ENCODE results near the gene FCHSD2.
"Not testable (repeated sequence)": the region's sequence is repeated elsewhere in the genome, so short reads cannot be mapped to it uniquely, and the experiment has no call there.

FCHSD2 gene

GRCh38 chr11:72981971-72982685, 160.0 kb downstream of the FCHSD2 start:
- TF ChIP-seq EZH2 (IDR thresholded peaks at IDR 0.05; ENCODE audit: borderline replicate concordance, low read depth, low read length, severe bottlenecking) (no peak), CTCF (IDR thresholded peaks at IDR 0.05; ENCODE audit: borderline replicate concordance, extremely low read depth, low read length, poor library complexity, severe bottlenecking) (no peak)
- Histone ChIP-seq H3K4me1 (ENCODE audit: insufficient read depth, low read length) (no peaks in the 10 kb centered on the region), H3K27ac (ENCODE audit: low read length) (no peak overlapping the region), H3K79me2 (ENCODE audit: insufficient read depth, low read length) (no peaks in the 10 kb centered on the region), H3K9me3 (ENCODE audit: insufficient read depth, low read length, severe bottlenecking) (no peaks in the 10 kb centered on the region), H3K9ac (ENCODE audit: low read depth, low read length) (no peak overlapping the region), H3K4me2 (ENCODE audit: insufficient read depth, low read length) (no peak overlapping the region), H3K27me3 (ENCODE audit: insufficient read depth, low read length, poor library complexity) (no peaks in the 10 kb centered on the region), H2AFZ (ENCODE audit: low read depth, low read length) (no peak overlapping the region), H4K20me1 (ENCODE audit: insufficient read depth, low read length) (no peaks in the 10 kb centered on the region), H3K36me3 (ENCODE audit: insufficient read depth, low read length) (peaks cover 65% of the 10 kb centered on the region), H3K4me3 (ENCODE audit: low read depth in 1 of 2, low read length in 2 of 2) (no peak overlapping the region)
- ATAC-seq (ENCODE audit: insufficient read depth, low read depth) (no peak), DNase-seq (no peak)

GRCh38 chr11:72981080-72981479, 161.0 kb downstream of the FCHSD2 start:
- Histone ChIP-seq H4K20me1 (ENCODE audit: insufficient read depth, low read length) (no peaks in the 10 kb centered on the region), H3K27me3 (ENCODE audit: insufficient read depth, low read length, poor library complexity) (no peaks in the 10 kb centered on the region), H3K27ac (ENCODE audit: low read length) (no peak overlapping the region), H3K9ac (ENCODE audit: low read depth, low read length) (no peak overlapping the region), H3K36me3 (ENCODE audit: insufficient read depth, low read length) (peaks cover 61% of the 10 kb centered on the region), H3K4me1 (ENCODE audit: insufficient read depth, low read length) (0 out of 2 replicates have a peak, but pooled peaks cover 2% of the 10 kb centered on the region), H3K4me2 (ENCODE audit: insufficient read depth, low read length) (no peak overlapping the region), H3K79me2 (ENCODE audit: insufficient read depth, low read length) (no peaks in the 10 kb centered on the region), H2AFZ (ENCODE audit: low read depth, low read length) (no peak overlapping the region), H3K9me3 (ENCODE audit: insufficient read depth, low read length, severe bottlenecking) (no peaks in the 10 kb centered on the region), H3K4me3 (ENCODE audit: low read depth in 1 of 2, low read length in 2 of 2) (no peak overlapping the region)
- TF ChIP-seq CTCF (IDR thresholded peaks at IDR 0.05; ENCODE audit: borderline replicate concordance, extremely low read depth, low read length, poor library complexity, severe bottlenecking) (no peak), EZH2 (IDR thresholded peaks at IDR 0.05; ENCODE audit: borderline replicate concordance, low read depth, low read length, severe bottlenecking) (no peak)
- ATAC-seq (ENCODE audit: insufficient read depth, low read depth) (no peak), DNase-seq (no peak)

GRCh38 chr11:72977782-72978181, 164.3 kb downstream of the FCHSD2 start:
- H4K20me1 ChIP-seq (ENCODE audit: insufficient read depth, low read length) = not testable (repeated sequence)

GRCh38 chr11:72976522-72976892, 165.6 kb downstream of the FCHSD2 start:
- not testable (repeated sequence) for H4K20me1 ChIP-seq (ENCODE audit: insufficient read depth, low read length); H3K4me2 ChIP-seq (ENCODE audit: insufficient read depth, low read length); H3K9ac ChIP-seq (ENCODE audit: low read depth, low read length); H3K4me3 ChIP-seq (ENCODE audit: low read depth in 1 of 2, low read length in 2 of 2); H3K79me2 ChIP-seq (ENCODE audit: insufficient read depth, low read length); DNase-seq; H3K9me3 ChIP-seq (ENCODE audit: insufficient read depth, low read length, severe bottlenecking); ATAC-seq (ENCODE audit: insufficient read depth, low read depth); H3K27ac ChIP-seq (ENCODE audit: low read length); H2AFZ ChIP-seq (ENCODE audit: low read depth, low read length); H3K27me3 ChIP-seq (ENCODE audit: insufficient read depth, low read length, poor library complexity)
- H3K36me3 ChIP-seq (ENCODE audit: insufficient read depth, low read length) = peaks cover 42% of the 10 kb centered on the region
- peaks cover 11% of the 10 kb centered on the region for H3K4me1 ChIP-seq (ENCODE audit: insufficient read depth, low read length)

More at GRCh38 chr11:72977782-72978181, 164.3 kb downstream of the FCHSD2 start:
- not testable (repeated sequence) for H3K4me1 ChIP-seq (ENCODE audit: insufficient read depth, low read length); H3K27me3 ChIP-seq (ENCODE audit: insufficient read depth, low read length, poor library complexity); H3K27ac ChIP-seq (ENCODE audit: low read length); H3K4me3 ChIP-seq (ENCODE audit: low read depth in 1 of 2, low read length in 2 of 2); H3K4me2 ChIP-seq (ENCODE audit: insufficient read depth, low read length); H3K9me3 ChIP-seq (ENCODE audit: insufficient read depth, low read length, severe bottlenecking); DNase-seq; ATAC-seq (ENCODE audit: insufficient read depth, low read depth); H3K79me2 ChIP-seq (ENCODE audit: insufficient read depth, low read length); H3K9ac ChIP-seq (ENCODE audit: low read depth, low read length); H2AFZ ChIP-seq (ENCODE audit: low read depth, low read length)
- H3K36me3 ChIP-seq (ENCODE audit: insufficient read depth, low read length) = peaks cover 50% of the 10 kb centered on the region

Measured in DND-41 (cell line).